ENCODE results near the gene ELMO1.

ELMO1 gene

GRCh38 chr7:36961693-36962092, 487.0 kb downstream of the ELMO1 start:
- DNase-seq, result no peak

- DNase-seq, result no peak
These were observed 487.6 kb downstream of the ELMO1 start for GRCh38 chr7:36961097-36961496.

- DNase-seq, result no peak
These were observed 488.6 kb downstream of the ELMO1 start for GRCh38 chr7:36960105-36960504.

DNA sequence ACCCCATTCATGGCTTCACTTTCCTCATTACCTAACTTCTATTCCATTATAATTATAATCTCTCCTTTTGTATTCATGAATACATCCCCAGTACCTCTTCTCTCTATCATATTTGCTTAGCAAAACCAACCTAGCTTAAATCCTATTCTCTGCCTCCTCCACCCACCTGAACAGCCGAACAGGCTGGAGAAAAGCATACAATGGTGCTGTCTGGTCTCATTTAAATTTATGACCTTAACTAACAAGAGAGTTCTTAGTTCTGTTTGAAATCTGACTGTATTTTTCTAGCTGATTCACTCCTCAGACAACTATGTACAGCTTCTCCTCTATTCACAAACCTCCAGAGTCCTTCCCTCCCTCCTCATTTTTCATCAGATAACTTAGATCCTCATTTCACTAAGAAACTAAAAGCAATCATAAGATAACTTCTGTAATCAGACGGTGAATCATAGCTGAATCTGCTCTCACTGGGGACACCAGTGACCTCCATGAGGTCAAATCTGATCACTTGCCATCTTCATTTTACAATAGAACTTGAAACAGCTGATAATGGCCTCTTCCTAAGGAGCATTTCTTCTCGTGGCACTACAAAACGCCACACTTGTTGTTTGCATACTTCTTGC, 490.4 kb downstream of the ELMO1 start:
- DNase-seq, result no peak

DNA sequence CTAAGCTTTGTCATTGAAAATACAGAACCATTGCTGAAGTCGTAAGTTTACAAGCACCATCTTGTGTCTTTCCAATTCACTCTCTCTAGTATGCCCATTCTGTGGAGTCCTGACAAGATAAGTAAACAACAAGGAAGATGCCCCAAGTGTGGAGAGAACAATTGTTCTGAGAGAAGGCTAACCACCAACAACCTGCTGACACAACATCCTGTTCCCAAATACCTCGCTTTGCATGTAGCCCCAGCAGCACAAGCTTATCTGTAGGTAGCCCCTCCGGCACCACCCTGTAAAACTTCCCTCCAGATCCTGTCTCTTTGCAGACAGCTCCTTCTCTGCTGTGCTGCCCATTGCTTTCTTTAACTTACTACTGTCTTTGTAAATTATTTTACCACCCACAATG, 491.0 kb downstream of the ELMO1 start:
- no peak for DNase-seq

DNA sequence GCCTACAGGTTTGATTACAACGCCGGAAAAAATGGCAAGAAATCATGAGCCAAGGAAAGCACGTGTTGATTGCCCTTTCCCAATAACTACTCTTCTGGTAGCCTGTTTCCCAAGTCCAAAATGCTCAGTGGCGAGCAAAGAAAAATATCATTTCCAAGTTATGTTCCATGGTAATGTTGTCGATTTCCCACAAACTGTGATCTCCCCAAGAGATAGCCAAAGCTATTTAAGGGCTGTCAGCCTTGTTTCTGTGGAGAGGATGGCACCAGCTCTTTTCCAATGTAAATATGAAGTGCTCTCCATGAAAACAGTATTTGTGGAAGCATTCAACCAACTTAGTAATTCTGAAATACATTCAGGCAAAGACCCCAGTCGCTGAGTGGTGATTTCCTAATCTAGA, 491.9 kb downstream of the ELMO1 start:
- DNase-seq, result no peak

DNA sequence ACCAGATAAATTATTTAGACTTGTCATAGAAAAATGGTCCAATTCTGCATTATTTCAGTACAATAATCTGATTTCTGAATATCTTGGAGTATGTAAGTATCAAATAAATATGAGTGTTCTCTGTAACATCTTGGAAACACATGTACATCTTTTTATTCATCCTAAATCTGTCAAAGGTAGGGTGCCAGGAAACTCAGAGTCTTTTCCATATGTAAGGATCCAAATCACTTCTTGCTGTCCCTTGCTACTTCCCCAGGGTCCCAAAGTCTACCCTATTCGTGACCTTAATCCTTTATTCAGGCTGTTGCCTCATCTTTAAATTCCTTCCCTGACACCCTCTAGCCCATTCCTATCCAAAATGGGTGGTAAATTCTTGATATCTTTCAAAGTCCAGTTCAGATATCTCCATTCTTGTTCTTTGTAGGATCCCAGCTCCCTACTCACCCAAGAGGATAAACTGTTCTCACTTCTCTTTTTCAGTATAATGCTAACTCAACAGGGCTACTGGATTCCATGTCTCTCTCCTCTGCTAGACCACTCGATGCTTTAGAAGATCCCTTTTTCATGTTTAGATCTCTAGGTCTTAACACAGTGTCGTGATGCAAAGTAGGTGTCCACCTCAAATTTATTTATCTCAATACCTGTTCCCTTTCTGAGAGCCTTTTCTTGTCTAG, 493.1 kb downstream of the ELMO1 start:
- DNase-seq, result no peak

DNA sequence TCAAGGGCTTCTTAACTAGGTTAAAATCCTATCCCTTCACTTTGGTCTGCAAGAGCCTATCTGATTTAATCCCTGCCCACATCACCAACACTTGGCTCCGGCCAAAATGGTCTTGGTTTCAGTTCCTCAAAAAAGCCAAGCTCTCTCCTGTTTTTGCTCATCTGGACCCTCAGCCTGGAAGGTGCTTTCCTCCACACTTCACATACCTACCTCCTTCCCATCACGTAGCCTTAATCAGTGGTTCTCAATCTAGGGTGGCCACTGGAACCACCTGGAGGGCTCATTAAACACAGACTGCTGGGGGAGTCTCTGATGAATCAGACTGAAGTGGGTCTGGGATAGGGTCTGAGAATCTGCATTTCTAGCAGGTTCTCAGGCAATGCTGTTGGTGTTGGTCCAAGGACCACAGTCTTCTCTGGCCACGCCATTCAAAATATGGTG, 497.4 kb downstream of the ELMO1 start:
- no peak for DNase-seq

DNA sequence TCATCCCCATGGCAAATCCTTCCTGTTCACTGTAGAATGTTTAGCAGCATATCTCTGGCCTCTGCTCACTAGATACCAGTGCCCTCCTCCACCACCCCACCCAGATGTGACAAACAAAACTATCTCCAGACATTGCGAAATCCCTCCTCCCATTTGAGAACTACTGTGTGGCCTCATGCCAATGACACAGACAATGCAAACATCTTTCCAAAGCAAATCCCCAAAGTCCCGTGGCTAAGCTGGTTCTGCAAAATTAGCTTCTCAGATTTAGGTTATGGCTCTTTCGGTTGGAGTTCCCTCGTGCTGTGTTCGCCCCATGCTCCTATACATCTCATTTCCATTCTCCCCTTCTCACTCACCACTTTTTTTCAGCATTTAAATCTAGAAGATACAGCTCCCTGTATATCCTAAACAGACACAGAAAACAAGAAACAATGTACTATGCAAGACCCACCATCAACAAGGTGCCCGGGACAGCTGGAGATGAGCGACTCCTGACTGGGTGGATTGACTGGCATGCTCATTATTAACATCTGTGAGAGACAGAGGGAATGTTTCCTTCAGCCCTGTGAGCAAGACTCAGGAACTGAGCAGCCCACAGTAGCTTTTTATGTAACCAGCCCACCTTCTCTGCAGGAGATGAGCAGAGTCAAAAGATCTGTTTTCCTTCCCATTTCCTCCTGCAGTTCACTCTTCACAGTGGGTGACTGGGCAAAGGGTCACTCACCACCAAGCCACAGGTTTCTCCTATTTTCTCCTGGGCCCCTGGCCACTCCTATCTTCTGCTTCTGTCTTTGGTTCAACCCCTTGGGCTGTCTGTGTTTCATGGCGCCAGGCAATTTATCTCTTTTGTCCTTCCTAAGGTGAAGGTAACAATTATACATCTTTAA, 498.7 kb downstream of the ELMO1 start:
- no peak for DNase-seq

DNA sequence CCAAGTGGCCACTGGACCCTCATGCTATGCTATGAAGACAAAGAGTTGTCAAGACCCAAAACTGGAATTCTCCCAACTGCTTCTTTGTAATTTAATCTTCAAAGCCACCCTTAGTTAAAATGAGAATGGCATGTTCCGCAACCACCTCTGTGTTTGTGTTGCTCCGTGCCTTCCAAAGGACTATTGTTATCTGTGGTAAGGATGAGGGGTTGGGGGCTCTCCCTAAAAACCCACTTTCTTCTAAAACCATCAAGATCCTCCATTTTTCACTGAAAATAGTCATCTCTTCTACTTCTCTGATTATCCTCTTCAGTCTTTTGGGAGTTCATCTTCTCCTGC, 502.3 kb downstream of the ELMO1 start:
- DNase-seq, result no peak

DNA sequence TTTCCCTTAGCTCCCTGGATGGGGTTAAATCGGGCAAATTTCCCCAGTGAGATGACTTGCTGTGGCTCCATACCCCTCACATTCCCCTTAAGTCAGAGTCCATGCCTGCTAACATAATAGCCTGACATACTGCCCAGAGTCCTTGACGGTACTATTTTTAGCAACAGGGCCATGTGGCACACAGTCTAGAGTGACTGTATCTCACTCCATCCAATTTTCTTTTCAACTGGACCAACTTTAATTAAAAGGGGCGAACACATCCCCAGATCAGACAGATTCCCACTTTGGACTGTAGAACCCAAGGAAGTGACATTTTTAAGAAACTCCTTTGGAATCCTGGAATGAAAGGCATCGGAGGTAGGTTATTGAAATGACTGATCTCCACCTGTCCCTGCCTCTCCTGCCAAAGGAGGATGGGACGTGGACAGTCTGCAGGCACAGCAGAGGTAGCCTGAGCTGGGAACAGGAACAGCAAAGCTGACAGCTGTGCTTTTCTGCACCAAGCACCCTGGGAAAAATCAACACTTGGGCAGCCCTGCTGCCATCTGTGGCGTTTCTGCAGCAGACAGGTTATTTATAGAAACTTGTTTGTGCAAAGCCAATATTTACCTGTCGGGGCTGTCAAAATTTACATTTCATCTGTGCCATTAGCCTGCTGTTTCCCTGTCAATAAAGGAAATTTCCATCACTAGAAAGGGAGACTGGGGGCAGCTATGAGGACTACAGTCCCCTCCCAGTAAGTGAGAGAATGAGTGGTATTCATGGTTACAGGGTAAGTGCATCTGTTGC, 502.9 kb downstream of the ELMO1 start:
- peak; percentile 94 for DNase-seq

GRCh38 chr7:36944838-36945237, 503.8 kb downstream of the ELMO1 start:
- DNase-seq, result peak; percentile 32

GRCh38 chr7:36943591-36944435, 504.9 kb downstream of the ELMO1 start:
- DNase-seq, result no peak

DNA sequence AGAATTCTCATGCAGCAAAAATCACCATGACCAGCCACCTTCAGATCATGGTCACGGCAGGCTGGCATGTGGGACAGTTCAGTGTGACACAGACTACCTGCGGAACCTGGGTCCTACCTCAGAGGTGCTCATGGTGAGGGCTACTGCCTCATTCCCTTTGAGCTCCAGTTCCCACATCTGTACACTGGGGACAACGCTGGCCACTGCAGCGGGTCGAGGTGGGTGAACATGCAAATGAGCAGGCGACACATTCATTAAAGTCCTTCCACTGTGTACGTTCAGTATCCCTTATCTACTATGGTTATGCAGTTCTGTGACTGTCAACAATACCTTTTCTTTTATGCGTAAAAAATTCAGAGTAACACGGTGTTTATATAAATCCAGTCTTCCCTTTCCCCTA, 505.7 kb downstream of the ELMO1 start:
- DNase-seq, result no peak

- DNase-seq, result no peak
These were observed 506.1 kb downstream of the ELMO1 start for GRCh38 chr7:36942541-36942940.

DNA sequence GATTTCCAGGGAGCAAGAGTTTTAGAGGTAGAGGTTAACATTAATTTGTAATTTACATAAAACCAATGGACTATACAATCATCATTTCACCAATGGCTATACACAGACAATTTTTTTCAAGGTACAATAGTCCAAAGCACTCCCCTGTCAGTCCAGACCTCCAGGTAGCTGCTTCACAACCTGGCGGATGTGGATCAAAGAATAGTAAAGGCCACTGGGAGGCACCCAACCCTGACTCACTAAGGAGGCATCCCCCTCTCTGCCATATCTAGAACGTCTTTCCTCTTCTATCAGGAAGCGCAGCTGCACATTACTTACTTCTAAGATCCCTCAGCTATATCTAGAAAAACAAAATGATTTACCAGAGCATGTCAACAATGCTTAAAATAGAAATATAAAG, 506.6 kb downstream of the ELMO1 start:
- DNase-seq, result no peak

DNA sequence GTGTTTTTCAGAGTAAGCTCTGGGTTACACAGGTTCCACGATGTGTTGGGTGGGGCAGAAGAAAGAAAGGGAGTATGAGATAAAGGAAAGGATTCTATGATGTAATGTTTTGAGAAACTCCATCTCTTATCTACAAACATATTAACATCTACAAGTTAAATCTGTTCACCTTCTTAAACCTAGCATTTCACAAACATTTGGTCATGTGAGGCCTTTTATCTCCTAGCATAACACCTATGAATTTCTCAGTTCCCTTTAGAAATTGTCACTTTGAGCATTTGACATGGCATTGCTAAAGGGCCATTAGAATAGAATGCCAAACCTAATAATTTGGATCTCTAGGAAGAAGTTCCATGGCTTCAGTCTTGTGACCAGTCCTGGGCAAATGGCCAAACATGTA, 507.3 kb downstream of the ELMO1 start:
- DNase-seq, result no peak

- DNase-seq, result no peak
These were observed 508.8 kb downstream of the ELMO1 start for GRCh38 chr7:36939816-36940215.

- DNase-seq, result no peak
These were observed 510.7 kb downstream of the ELMO1 start for GRCh38 chr7:36937754-36938563.

GRCh38 chr7:36931892-36932291, 516.8 kb downstream of the ELMO1 start:
- DNase-seq, result no peak

GRCh38 chr7:36929791-36930190, 518.9 kb downstream of the ELMO1 start:
- no peak for DNase-seq
